Measurements from ENCODE around the gene FAM174C.

Gene FAM174C

GRCh38 chr19:1290703-1291651 lies 15.6 kb downstream of the FAM174C start:
- no peak overlapping the region for H3K4me3 ChIP-seq (ENCODE audit: low read length)
- no peak for TF ChIP-seq ZNF274 (IDR thresholded peaks at IDR 0.05; ENCODE audit: low read depth, low read length)

- TF ChIP-seq ZNF274 (IDR thresholded peaks at IDR 0.05; ENCODE audit: low read depth, low read length), result no peak
- H3K4me3 ChIP-seq (ENCODE audit: low read length), result no peak overlapping the region
Measured at GRCh38 chr19:1291761-1292418, 16.6 kb downstream of the FAM174C start.

- no peak overlapping the region for H3K4me3 ChIP-seq (ENCODE audit: low read length)
- TF ChIP-seq ZNF274 (IDR thresholded peaks at IDR 0.05; ENCODE audit: low read depth, low read length), result no peak
Measured at GRCh38 chr19:1292419-1293151, 17.3 kb downstream of the FAM174C start.

GRCh38 chr19:1293782-1294604 lies 18.7 kb downstream of the FAM174C start:
- no peak overlapping the region for H3K4me3 ChIP-seq (ENCODE audit: low read length)
- TF ChIP-seq ZNF274 (IDR thresholded peaks at IDR 0.05; ENCODE audit: low read depth, low read length), result no peak

- TF ChIP-seq ZNF274 (IDR thresholded peaks at IDR 0.05; ENCODE audit: low read depth, low read length), result no peak
- H3K4me3 ChIP-seq (ENCODE audit: low read length), result no peak overlapping the region
Measured at GRCh38 chr19:1294688-1295087, 19.4 kb downstream of the FAM174C start.

GRCh38 chr19:1295169-1296012 lies 20.1 kb downstream of the FAM174C start:
- no peak for TF ChIP-seq ZNF274 (IDR thresholded peaks at IDR 0.05; ENCODE audit: low read depth, low read length)
- no peak overlapping the region for H3K4me3 ChIP-seq (ENCODE audit: low read length)

- TF ChIP-seq ZNF274 (IDR thresholded peaks at IDR 0.05; ENCODE audit: low read depth, low read length), result no peak
- H3K4me3 ChIP-seq (ENCODE audit: low read length), result no peak overlapping the region
Measured at GRCh38 chr19:1296078-1296477, 20.7 kb downstream of the FAM174C start.

- no peak overlapping the region for H3K4me3 ChIP-seq (ENCODE audit: low read length)
- no peak for TF ChIP-seq ZNF274 (IDR thresholded peaks at IDR 0.05; ENCODE audit: low read depth, low read length)
Measured at GRCh38 chr19:1296575-1297271, 21.4 kb downstream of the FAM174C start.

GRCh38 chr19:1298235-1298634 lies 22.9 kb downstream of the FAM174C start:
- no peak for TF ChIP-seq ZNF274 (IDR thresholded peaks at IDR 0.05; ENCODE audit: low read depth, low read length)

GRCh38 chr19:1299801-1300200 lies 24.5 kb downstream of the FAM174C start:
- no peak for TF ChIP-seq ZNF274 (IDR thresholded peaks at IDR 0.05; ENCODE audit: low read depth, low read length)
- H3K4me3 ChIP-seq (ENCODE audit: low read length), result no peak overlapping the region

More at GRCh38 chr19:1298235-1298634, 22.9 kb downstream of the FAM174C start:
- H3K4me3 ChIP-seq (ENCODE audit: low read length), result no peak overlapping the region

GRCh38 chr19:1300744-1301490 lies 25.6 kb downstream of the FAM174C start:
- no peak overlapping the region for H3K4me3 ChIP-seq (ENCODE audit: low read length)
- TF ChIP-seq ZNF274 (IDR thresholded peaks at IDR 0.05; ENCODE audit: low read depth, low read length), result no peak

Data from GM08714 (cell line).